ENCODE results near the gene COLQ.

Gene COLQ

GRCh38 chr3:15409239-15409638 lies 112.3 kb downstream of the COLQ start:
- Histone ChIP-seq H3K4me1 (ENCODE audit: insufficient read depth, low read length) (no peaks in the 10 kb centered on the region), H3K9me3 (ENCODE audit: low read length) (no peaks in the 10 kb centered on the region), H3K9ac (ENCODE audit: low read length) (no peak overlapping the region), H3K4me3 (ENCODE audit: low read depth in 1 of 2, low read length in 2 of 2) (no peak overlapping the region), H3K27ac (ENCODE audit: low read depth, low read length) (no peak overlapping the region), H3K27me3 (ENCODE audit: control insufficient read depth in 1 of 2, insufficient read depth in 2 of 2, low read length in 2 of 2) (no peaks in the 10 kb centered on the region), H3K36me3 (ENCODE audit: insufficient read depth, low read length) (peaks cover 14% of the 10 kb centered on the region)

GRCh38 chr3:15405448-15406050 lies 116.0 kb downstream of the COLQ start:
- no peaks in the 10 kb centered on the region for H3K9me3 ChIP-seq (ENCODE audit: low read length)
- H3K4me1 ChIP-seq (ENCODE audit: insufficient read depth, low read length): no peaks in the 10 kb centered on the region
- no peaks in the 10 kb centered on the region for H3K36me3 ChIP-seq (ENCODE audit: insufficient read depth, low read length)
- H3K27ac ChIP-seq (ENCODE audit: low read depth, low read length): no peak overlapping the region
- no peak overlapping the region for H3K9ac ChIP-seq (ENCODE audit: low read length)
- H3K27me3 ChIP-seq (ENCODE audit: control insufficient read depth in 1 of 2, insufficient read depth in 2 of 2, low read length in 2 of 2): no peaks in the 10 kb centered on the region
- H3K4me3 ChIP-seq (ENCODE audit: low read depth in 1 of 2, low read length in 2 of 2): no peak overlapping the region

GRCh38 chr3:15404767-15405166 lies 116.7 kb downstream of the COLQ start:
- Histone ChIP-seq H3K4me1 (ENCODE audit: insufficient read depth, low read length) (no peaks in the 10 kb centered on the region), H3K27me3 (ENCODE audit: control insufficient read depth in 1 of 2, insufficient read depth in 2 of 2, low read length in 2 of 2) (no peaks in the 10 kb centered on the region), H3K9me3 (ENCODE audit: low read length) (no peaks in the 10 kb centered on the region), H3K4me3 (ENCODE audit: low read depth in 1 of 2, low read length in 2 of 2) (no peak overlapping the region), H3K36me3 (ENCODE audit: insufficient read depth, low read length) (no peaks in the 10 kb centered on the region), H3K27ac (ENCODE audit: low read depth, low read length) (no peak overlapping the region), H3K9ac (ENCODE audit: low read length) (no peak overlapping the region)

- no peaks in the 10 kb centered on the region for H3K9me3 ChIP-seq (ENCODE audit: low read length)
- H3K4me1 ChIP-seq (ENCODE audit: insufficient read depth, low read length): no peaks in the 10 kb centered on the region
- no peaks in the 10 kb centered on the region for H3K27me3 ChIP-seq (ENCODE audit: control insufficient read depth in 1 of 2, insufficient read depth in 2 of 2, low read length in 2 of 2)
- no peaks in the 10 kb centered on the region for H3K36me3 ChIP-seq (ENCODE audit: insufficient read depth, low read length)
- no peak overlapping the region for H3K27ac ChIP-seq (ENCODE audit: low read depth, low read length)
- no peak overlapping the region for H3K4me3 ChIP-seq (ENCODE audit: low read depth in 1 of 2, low read length in 2 of 2)
- no peak overlapping the region for H3K9ac ChIP-seq (ENCODE audit: low read length)
Measured at GRCh38 chr3:15403965-15404364, 117.5 kb downstream of the COLQ start.

- Histone ChIP-seq H3K4me3 (ENCODE audit: low read depth in 1 of 2, low read length in 2 of 2) (no peak overlapping the region), H3K4me1 (ENCODE audit: insufficient read depth, low read length) (no peaks in the 10 kb centered on the region), H3K9me3 (ENCODE audit: low read length) (no peaks in the 10 kb centered on the region), H3K9ac (ENCODE audit: low read length) (no peak overlapping the region), H3K27me3 (ENCODE audit: control insufficient read depth in 1 of 2, insufficient read depth in 2 of 2, low read length in 2 of 2) (no peaks in the 10 kb centered on the region), H3K36me3 (ENCODE audit: insufficient read depth, low read length) (no peaks in the 10 kb centered on the region), H3K27ac (ENCODE audit: low read depth, low read length) (no peak overlapping the region)
Measured at GRCh38 chr3:15403495-15403894, 118.0 kb downstream of the COLQ start.

GRCh38 chr3:15401936-15402335 lies 119.6 kb downstream of the COLQ start:
- H3K9me3 ChIP-seq (ENCODE audit: low read length): no peaks in the 10 kb centered on the region
- no peaks in the 10 kb centered on the region for H3K27me3 ChIP-seq (ENCODE audit: control insufficient read depth in 1 of 2, insufficient read depth in 2 of 2, low read length in 2 of 2)
- no peak overlapping the region for H3K4me3 ChIP-seq (ENCODE audit: low read depth in 1 of 2, low read length in 2 of 2)
- H3K27ac ChIP-seq (ENCODE audit: low read depth, low read length): no peak overlapping the region
- H3K36me3 ChIP-seq (ENCODE audit: insufficient read depth, low read length): no peaks in the 10 kb centered on the region
- H3K9ac ChIP-seq (ENCODE audit: low read length): no peak overlapping the region
- H3K4me1 ChIP-seq (ENCODE audit: insufficient read depth, low read length): no peaks in the 10 kb centered on the region

Data from muscle layer of colon (tissue), 2 donors.